Activated gamma-delta T cell treated with Interleukin-2 at 50 U/mL for 16 hours (primary cell): ENCODE measurements around the gene EPS8.

Source experiments
- DNase-seq: peaks from one replicate; pipeline ENCODE4 v3.0.0-alpha.2; 2020

Gene EPS8

DNA sequence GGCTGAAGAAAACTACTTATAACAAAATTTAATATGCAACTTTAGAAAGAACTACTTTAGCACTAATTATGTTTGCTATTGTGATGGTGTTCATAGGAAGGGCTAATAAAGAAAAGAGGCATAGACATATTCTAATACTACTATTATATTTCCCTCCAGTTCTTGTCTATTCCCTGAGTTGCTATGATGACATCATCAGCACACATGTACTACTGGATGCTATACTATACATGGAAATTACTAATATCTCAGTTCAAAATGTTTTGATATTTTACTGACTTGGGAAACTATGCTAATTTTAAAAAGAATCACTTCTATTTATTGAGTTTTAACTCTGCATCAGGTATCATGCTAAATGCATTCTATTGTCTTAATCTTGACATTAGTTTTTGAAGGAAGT is 101.6 kb downstream of the EPS8 start:
- DNase-seq: no peak

- no peak for DNase-seq
These were observed 104.1 kb downstream of the EPS8 start for GRCh38 chr12:15684896-15685658.

- DNase-seq: no peak
These were observed 106.4 kb downstream of the EPS8 start for GRCh38 chr12:15682826-15683225.

GRCh38 chr12:15679151-15679550 is 110.0 kb downstream of the EPS8 start:
- no peak for DNase-seq

GRCh38 chr12:15677726-15678201 is 111.4 kb downstream of the EPS8 start:
- DNase-seq: no peak

GRCh38 chr12:15677228-15677627 is 112.0 kb downstream of the EPS8 start:
- no peak for DNase-seq

GRCh38 chr12:15672671-15673270 is 116.4 kb downstream of the EPS8 start:
- DNase-seq: no peak

- no peak for DNase-seq
These were observed 118.4 kb downstream of the EPS8 start for GRCh38 chr12:15670756-15671155.

DNA sequence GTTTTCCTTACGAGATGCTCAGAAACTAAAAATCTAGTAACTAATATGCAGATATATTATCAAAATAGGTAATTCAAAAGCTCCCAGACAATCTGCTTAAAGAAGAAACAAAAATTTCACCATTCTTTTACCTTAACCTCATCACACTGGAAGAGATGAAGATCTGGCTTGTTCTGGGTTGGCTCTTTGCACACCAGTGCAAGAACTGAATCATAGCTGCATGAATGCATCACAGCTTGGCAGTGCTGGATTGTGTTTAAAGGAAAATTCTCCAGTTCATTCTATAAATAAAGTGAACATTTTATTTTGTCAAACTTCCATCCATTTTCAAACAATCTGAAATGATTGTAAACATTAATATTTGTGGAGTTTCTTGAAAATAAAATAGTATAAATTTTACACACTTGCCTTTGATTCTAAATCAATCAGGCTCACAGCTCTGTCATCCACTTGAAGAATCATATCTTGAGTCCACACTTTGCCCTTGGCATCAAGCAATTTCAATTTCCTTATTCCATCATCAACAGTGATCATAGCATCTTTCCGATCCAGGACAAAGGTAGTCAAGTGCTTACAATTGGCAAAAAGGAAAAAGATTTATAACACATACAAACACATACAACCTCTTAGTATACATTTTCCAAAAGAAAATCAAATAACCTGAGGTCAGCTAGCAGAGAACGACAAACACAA is 119.8 kb downstream of the EPS8 start:
- no peak for DNase-seq

DNA sequence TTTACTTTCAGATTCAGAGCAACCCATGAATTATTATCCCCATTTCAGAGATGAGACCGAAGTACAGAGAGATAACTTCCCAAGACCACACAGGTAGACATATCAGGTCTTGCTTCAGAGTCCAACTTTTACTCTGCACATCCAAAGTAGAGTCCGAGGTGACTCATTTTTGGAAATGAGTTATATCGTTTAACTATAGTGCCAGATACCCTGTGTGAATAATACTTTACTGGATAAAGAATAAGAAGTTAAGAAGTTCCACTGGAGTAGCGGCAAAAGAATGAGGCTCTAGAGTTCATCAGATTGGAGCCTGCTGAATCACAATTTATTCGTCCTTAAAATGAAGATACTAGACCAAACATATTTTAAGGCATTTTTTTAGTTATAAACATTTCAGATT is 124.7 kb downstream of the EPS8 start:
- DNase-seq: no peak

DNA sequence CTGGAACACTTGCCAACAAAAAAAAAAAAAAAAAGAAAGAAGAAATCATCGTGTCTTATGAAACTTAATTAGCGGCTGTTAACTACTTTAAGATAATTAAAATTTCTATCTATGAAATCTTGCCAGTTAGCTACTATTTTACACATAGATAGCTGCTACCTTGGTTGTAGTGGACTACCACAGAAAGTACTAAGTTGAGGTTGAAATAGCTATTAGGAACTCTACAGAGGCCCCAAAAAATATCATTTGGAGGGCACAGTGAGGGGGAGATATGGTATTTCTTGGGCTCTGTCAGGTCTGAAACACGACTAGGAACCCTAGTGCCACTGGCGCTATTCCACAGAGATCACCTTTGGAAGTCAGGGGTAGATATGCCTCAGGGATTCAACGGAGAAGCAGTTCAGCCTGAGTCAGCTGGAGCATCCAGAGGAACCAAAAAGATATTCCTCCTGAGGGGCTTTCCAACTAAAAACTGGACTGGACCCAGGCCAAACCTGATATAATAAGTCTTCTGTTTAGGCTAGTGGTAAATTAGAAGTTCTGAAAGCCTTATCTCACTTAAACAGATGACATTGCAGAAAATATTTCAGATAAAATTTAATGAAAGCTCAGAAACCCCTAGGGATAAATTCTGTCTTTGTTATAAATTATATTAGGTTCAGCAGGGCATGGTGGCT is 126.1 kb downstream of the EPS8 start:
- no peak for DNase-seq

DNA sequence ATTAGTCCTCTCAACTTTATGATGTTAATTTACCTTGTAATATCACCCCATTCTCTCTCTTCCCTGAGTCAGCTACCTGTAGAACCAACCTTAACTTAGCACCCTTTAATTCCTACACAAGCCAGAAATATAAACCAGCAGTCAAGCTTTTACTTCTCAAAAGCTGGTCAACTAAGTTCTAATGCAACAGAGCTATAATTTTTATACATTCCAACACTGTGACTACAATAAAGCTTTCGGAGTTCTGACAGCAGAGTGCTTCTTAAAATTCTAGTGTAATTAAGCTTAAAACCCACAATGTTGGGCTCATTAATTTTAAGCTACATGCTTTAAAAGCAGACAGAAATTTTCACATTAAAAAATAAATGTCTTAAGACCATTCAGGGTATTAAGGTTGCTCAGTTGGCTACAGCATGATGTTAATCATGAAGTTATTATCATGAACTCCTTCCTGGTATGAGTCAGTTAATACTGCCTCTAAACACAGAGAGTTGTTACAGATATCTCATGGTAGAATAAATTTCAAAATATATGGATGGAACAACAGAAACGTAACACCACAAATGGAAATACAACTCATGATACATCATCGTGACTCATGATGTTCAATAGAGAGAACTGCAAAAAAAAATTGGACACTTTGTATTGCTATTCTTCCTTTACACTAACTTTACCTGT is 126.7 kb downstream of the EPS8 start:
- DNase-seq: no peak

DNA sequence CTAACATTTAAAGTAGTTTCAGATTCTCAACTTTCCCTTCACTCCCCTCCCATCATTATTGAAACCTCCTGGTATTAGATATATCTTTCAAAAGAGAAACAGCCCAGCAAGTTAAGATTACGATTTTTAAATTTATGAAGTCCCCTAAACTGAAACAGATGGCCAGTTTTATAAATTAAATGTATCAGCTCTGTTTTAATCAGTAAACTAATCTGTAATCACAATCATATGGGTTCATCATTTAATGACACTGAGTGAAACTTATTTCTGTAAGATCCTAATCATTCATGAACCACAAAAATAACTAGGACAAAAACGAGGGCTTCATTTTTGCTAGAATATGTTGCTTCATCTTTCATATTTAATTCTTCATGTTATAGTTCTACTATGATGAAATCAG is 137.8 kb downstream of the EPS8 start:
- no peak for DNase-seq

DNA sequence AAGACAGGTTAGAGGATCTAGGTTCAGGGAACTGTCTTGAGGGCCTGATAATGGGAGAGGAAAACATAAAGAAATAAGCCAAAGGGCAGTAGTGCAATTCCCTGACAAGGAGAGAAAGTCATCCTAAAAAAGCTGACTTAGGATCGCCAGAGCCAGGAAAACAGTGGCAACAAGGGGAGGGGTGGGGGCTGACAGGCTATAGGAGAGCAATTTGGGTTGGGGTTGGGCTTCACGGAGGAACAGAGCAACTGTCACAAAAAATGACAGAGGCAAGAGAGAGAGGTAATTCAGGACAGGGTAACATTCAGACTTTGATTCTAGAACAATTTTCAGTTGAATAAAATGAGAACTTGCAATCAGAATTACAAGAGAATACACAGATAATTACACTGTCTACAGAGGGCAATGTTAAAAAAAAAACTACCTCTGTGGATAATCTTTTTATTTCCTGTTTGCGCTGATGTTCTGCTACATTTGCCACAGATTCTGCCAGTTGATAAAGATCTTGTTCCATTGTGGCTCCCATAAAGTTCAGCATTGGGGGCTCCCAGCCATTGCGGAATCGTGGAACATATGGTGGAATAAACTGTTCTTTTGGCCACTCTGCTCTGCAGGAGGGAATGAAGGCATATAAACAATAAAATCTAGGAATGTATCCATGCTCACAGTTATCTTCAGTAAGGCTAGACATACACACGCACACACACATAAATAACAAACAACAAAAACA is 138.6 kb downstream of the EPS8 start:
- no peak for DNase-seq

DNA sequence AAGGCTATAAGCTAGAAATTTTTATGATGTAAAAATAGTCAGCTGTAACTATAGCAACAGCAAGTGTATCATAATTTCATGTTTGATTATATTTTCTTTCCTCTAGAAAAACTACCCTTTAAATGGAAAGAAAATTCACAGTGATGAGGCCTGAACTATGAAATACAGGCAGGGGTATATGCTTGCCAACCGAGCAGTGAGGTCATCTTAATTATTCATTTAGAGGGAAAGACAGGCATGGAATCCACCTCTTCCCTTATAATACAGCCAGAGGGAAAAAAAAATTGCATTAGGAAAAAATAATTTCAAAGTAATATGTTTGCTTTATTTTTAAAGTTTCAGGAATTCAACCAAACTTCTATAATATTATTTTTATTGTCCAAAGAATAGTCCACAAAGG is 139.8 kb downstream of the EPS8 start:
- DNase-seq: no peak

DNA sequence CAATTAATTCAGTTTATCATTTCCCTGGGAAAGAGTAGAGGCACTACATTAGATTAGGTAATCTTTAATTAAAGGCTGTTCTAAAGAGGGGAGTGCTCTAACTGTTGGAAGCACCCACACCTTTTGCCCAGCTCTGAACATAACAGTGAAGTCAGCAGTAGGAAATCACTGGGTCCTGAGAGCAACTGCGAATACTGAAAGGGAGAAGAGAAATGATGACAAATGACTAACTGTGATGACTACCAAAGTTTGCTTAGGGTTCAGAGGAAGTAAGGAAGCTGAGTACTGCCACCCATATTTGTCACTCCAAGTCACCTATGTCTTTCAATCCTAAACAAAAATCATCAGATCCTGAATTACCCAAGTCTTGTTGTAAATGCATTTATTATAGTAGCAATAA is 140.6 kb downstream of the EPS8 start:
- DNase-seq: no peak

GRCh38 chr12:15646581-15646980 is 142.6 kb downstream of the EPS8 start:
- DNase-seq: no peak

GRCh38 chr12:15644700-15645099 is 144.5 kb downstream of the EPS8 start:
- DNase-seq: no peak

DNA sequence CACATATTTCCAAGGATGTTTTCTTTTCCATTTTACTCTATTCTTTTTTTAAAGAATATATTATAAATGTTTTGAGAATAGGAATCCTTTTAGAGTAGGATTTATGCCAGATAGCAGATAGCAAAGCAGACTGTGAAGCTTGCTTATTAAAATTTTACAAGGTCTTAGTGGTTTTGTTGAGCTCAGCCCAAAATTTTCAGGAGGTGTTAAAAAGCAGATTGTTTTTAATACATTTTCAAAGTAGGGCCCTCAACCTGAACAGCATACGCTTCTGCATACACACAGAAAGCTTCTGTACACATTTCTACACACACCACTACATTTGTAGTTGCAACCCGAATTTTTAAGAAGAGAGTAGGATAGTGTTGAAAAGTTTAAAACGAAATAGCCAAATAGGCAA is 151.0 kb downstream of the EPS8 start:
- no peak for DNase-seq

- DNase-seq: no peak
These were observed 152.9 kb downstream of the EPS8 start for GRCh38 chr12:15636060-15636890.

DNA sequence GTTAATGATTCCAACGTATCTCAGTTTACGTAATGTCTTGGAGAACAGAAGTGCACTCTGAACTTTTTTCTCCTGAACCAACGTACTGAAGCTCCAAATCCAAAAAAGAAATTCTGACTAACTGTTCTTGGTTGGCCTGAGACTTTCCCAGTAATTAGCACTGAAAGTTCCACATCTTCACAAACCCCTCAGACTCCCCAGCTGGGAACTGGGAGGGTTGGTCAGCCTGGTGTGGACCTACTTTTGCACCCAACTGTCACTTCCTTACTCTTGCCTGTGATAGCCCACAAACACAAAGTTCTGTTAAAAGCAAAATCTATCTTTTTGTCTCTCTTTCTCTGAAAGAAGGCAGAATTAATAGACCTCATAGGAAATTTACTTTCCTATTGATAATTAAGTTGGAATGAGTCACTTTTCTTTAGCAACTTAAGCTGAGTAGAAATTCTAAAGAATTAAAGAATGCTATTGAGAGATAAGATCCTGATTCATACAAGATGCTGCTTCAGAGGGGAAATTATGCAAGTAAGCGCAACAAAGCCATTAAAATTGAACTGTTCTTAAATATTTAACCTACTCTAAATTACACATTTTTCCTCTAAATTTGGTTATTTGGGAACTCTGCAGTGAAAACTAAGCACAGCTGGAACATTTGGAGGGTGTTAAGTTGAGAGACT is 155.0 kb downstream of the EPS8 start:
- no peak for DNase-seq
